Measurements from ENCODE around the gene STARD8.

DNA sequence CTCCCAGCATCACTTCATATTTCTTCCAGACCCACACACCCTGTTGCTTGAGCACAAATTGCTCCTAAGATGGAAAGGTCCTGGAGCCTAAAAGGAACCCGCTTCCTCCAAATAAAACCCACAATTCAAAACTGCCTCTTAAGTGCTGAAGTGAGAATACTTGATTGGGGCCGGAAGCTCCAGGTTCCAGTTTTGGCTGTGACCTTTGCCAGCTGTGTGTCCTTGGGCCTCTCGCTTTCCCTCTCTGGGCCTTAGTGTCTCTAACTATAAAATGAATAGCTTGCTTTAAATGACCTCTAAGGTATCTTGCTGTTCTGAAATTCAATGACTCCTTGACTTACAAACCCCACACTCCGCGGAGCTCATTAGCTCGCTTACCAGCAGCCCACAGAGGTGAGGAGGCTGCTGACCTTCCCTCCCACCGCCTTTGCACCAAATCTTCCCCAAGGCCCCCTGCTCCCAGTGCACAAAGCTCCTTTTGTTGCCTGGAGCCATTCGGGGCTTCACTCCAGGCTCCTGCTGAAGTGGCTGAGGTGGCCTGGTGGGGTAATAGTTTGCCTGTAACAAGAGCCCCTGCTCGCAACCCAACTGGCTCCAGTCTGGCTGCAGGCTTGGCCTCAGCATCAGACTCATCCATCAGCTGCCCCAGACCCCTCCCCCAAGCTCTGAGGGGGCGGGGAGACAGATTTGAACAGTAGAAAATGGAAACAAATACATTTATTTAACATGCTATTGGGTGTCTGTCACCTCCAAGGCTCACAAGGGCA lies 21.8 kb downstream of the STARD8 start:
- TF ChIP-seq BHLHE40 (IDR thresholded peaks at IDR 0.05; ENCODE audit: low read depth, low read length) (no peak), POLR2A (IDR thresholded peaks at IDR 0.05; ENCODE audit: low read length) (no peak), FOXS1 (CRISPR knock-in tag; IDR thresholded peaks at IDR 0.05) (no peak), CBX8 (IDR thresholded peaks at IDR 0.05) (no peak), RCOR1 (IDR thresholded peaks at IDR 0.05; ENCODE audit: low read depth, low read length) (no peak), MYC (IDR thresholded peaks at IDR 0.05; ENCODE audit: borderline replicate concordance, low read length) (no peak), KDM1A (IDR thresholded peaks at IDR 0.05; ENCODE audit: low read depth) (no peak), HOXA7 (CRISPR knock-in tag; IDR thresholded peaks at IDR 0.05) (no peak), RFX5 (IDR thresholded peaks at IDR 0.05) (no peak), PHF8 (IDR thresholded peaks at IDR 0.05; ENCODE audit: borderline replicate concordance, low read depth) (no peak), ESRRA (IDR thresholded peaks at IDR 0.05; ENCODE audit: borderline replicate concordance, low read length) (no peak), CHD2 (IDR thresholded peaks at IDR 0.05; ENCODE audit: low read length, partially characterized antibody) (no peak)
- TF ChIP-seq, protein P1, sequence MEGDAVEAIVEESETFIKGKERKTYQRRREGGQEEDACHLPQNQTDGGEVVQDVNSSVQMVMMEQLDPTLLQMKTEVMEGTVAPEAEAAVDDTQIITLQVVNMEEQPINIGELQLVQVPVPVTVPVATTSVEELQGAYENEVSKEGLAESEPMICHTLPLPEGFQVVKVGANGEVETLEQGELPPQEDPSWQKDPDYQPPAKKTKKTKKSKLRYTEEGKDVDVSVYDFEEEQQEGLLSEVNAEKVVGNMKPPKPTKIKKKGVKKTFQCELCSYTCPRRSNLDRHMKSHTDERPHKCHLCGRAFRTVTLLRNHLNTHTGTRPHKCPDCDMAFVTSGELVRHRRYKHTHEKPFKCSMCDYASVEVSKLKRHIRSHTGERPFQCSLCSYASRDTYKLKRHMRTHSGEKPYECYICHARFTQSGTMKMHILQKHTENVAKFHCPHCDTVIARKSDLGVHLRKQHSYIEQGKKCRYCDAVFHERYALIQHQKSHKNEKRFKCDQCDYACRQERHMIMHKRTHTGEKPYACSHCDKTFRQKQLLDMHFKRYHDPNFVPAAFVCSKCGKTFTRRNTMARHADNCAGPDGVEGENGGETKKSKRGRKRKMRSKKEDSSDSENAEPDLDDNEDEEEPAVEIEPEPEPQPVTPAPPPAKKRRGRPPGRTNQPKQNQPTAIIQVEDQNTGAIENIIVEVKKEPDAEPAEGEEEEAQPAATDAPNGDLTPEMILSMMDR (IDR thresholded peaks at IDR 0.05): no peak
- TF ChIP-seq, protein P2, sequence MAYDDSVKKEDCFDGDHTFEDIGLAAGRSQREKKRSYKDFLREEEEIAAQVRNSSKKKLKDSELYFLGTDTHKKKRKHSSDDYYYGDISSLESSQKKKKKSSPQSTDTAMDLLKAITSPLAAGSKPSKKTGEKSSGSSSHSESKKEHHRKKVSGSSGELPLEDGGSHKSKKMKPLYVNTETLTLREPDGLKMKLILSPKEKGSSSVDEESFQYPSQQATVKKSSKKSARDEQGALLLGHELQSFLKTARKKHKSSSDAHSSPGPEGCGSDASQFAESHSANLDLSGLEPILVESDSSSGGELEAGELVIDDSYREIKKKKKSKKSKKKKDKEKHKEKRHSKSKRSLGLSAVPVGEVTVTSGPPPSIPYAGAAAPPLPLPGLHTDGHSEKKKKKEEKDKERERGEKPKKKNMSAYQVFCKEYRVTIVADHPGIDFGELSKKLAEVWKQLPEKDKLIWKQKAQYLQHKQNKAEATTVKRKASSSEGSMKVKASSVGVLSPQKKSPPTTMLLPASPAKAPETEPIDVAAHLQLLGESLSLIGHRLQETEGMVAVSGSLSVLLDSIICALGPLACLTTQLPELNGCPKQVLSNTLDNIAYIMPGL (CRISPR knock-in tag; IDR thresholded peaks at IDR 0.05; ENCODE audit: borderline replicate concordance): no peak

All from A549 (cell line).